ENCODE measurements around the gene MAGI1.
A peak's percentile ranks its signal among the peaks of the same experiment; 100 is the strongest.

Gene MAGI1

GRCh38 chr3:65915477-65915876 lies 123.2 kb downstream of the MAGI1 start:
- Histone ChIP-seq H3K79me2 (ENCODE audit: control insufficient read depth, insufficient read depth, low read length) (peaks cover 3% of the 10 kb centered on the region), H3K9ac (ENCODE audit: low read length) (no peak overlapping the region), H4K8ac (ENCODE audit: low read depth, low read length) (no peak overlapping the region), H3K79me1 (ENCODE audit: low read length) (peaks cover 2% of the 10 kb centered on the region), H3K56ac (ENCODE audit: low read length) (no peak overlapping the region), H2BK120ac (ENCODE audit: low read depth, low read length) (no peak overlapping the region), H3K4me2 (ENCODE audit: low read length) (no peak overlapping the region), H2BK5ac (ENCODE audit: low read length) (no peak overlapping the region), H3K4ac (ENCODE audit: low read depth, low read length) (no peak overlapping the region), H3K4me3 (ENCODE audit: low read length) (no peak overlapping the region), H2BK15ac (replicated peaks; ENCODE audit: low read depth) (no peak overlapping the region), H3K18ac (ENCODE audit: low read length) (no peak overlapping the region), H4K5ac (ENCODE audit: low read length) (no peak overlapping the region), H3K27me3 (ENCODE audit: insufficient read depth, low read length, poor library complexity) (no peaks in the 10 kb centered on the region), H3K36me3 (ENCODE audit: control insufficient read depth, insufficient read depth, low read length) (no peaks in the 10 kb centered on the region), H3K23ac (ENCODE audit: low read length) (no peak overlapping the region), H3K4me1 (ENCODE audit: control insufficient read depth, low read depth, low read length) (no peaks in the 10 kb centered on the region), H2AK5ac (ENCODE audit: low read length) (no peak overlapping the region), H3K27ac (ENCODE audit: low read depth, low read length) (no peak overlapping the region)
- WGBS (ENCODE audit: extremely low coverage, insufficient coverage, low lambda C conversion rate) = no CpG with 5 or more reads among the region's 2 CpGs
- DNase-seq = no peak

GRCh38 chr3:65914740-65915367 lies 123.9 kb downstream of the MAGI1 start:
- H3K23ac ChIP-seq (ENCODE audit: low read length) = no peak overlapping the region
- no peak overlapping the region for H2BK15ac ChIP-seq (replicated peaks; ENCODE audit: low read depth)
- no peaks in the 10 kb centered on the region for H3K27me3 ChIP-seq (ENCODE audit: insufficient read depth, low read length, poor library complexity)
- DNase-seq = peak; percentile 30
- no peak overlapping the region for H3K9ac ChIP-seq (ENCODE audit: low read length)
- no peak overlapping the region for H3K4ac ChIP-seq (ENCODE audit: low read depth, low read length)
- WGBS (ENCODE audit: extremely low coverage, insufficient coverage, low lambda C conversion rate) = no CpG with 5 or more reads among the region's 3 CpGs
- H3K56ac ChIP-seq (ENCODE audit: low read length) = no peak overlapping the region
- no peak overlapping the region for H2AK5ac ChIP-seq (ENCODE audit: low read length)
- H3K27ac ChIP-seq (ENCODE audit: low read depth, low read length) = no peak overlapping the region
- H3K79me1 ChIP-seq (ENCODE audit: low read length) = peaks cover 2% of the 10 kb centered on the region
- no peak overlapping the region for H4K8ac ChIP-seq (ENCODE audit: low read depth, low read length)
- no peak overlapping the region for H2BK5ac ChIP-seq (ENCODE audit: low read length)
- peaks cover 3% of the 10 kb centered on the region for H3K79me2 ChIP-seq (ENCODE audit: control insufficient read depth, insufficient read depth, low read length)
- H3K18ac ChIP-seq (ENCODE audit: low read length) = no peak overlapping the region
- no peak overlapping the region for H2BK120ac ChIP-seq (ENCODE audit: low read depth, low read length)
- H3K4me3 ChIP-seq (ENCODE audit: low read length) = no peak overlapping the region
- H4K5ac ChIP-seq (ENCODE audit: low read length) = no peak overlapping the region
- H3K36me3 ChIP-seq (ENCODE audit: control insufficient read depth, insufficient read depth, low read length) = no peaks in the 10 kb centered on the region
- no peak overlapping the region for H3K4me2 ChIP-seq (ENCODE audit: low read length)
- no peaks in the 10 kb centered on the region for H3K4me1 ChIP-seq (ENCODE audit: control insufficient read depth, low read depth, low read length)

- Histone ChIP-seq H3K18ac (ENCODE audit: low read length) (no peak overlapping the region), H3K23ac (ENCODE audit: low read length) (no peak overlapping the region), H2BK5ac (ENCODE audit: low read length) (no peak overlapping the region), H2BK120ac (ENCODE audit: low read depth, low read length) (no peak overlapping the region), H3K79me1 (ENCODE audit: low read length) (peaks cover 2% of the 10 kb centered on the region), H3K36me3 (ENCODE audit: control insufficient read depth, insufficient read depth, low read length) (no peaks in the 10 kb centered on the region), H2BK15ac (replicated peaks; ENCODE audit: low read depth) (no peak overlapping the region), H4K8ac (ENCODE audit: low read depth, low read length) (no peak overlapping the region), H3K79me2 (ENCODE audit: control insufficient read depth, insufficient read depth, low read length) (peaks cover 3% of the 10 kb centered on the region), H3K27ac (ENCODE audit: low read depth, low read length) (no peak overlapping the region), H3K56ac (ENCODE audit: low read length) (peak overlapping the region; percentile 4), H2AK5ac (ENCODE audit: low read length) (no peak overlapping the region), H3K27me3 (ENCODE audit: insufficient read depth, low read length, poor library complexity) (no peaks in the 10 kb centered on the region), H4K5ac (ENCODE audit: low read length) (no peak overlapping the region), H3K4me3 (ENCODE audit: low read length) (no peak overlapping the region), H3K4me2 (ENCODE audit: low read length) (no peak overlapping the region), H3K4ac (ENCODE audit: low read depth, low read length) (no peak overlapping the region), H3K4me1 (ENCODE audit: control insufficient read depth, low read depth, low read length) (no peaks in the 10 kb centered on the region), H3K9ac (ENCODE audit: low read length) (no peak overlapping the region)
- DNase-seq = peak; percentile 53
- no CpG with 5 or more reads among the region's 5 CpGs for WGBS (ENCODE audit: extremely low coverage, insufficient coverage, low lambda C conversion rate)
These were observed 124.5 kb downstream of the MAGI1 start for GRCh38 chr3:65914032-65914739.

- Histone ChIP-seq H2BK15ac (replicated peaks; ENCODE audit: low read depth) (no peak overlapping the region), H3K4me2 (ENCODE audit: low read length) (no peak overlapping the region), H4K5ac (ENCODE audit: low read length) (no peak overlapping the region), H3K79me1 (ENCODE audit: low read length) (peaks cover 2% of the 10 kb centered on the region), H3K4me3 (ENCODE audit: low read length) (no peak overlapping the region), H3K4ac (ENCODE audit: low read depth, low read length) (no peak overlapping the region), H3K79me2 (ENCODE audit: control insufficient read depth, insufficient read depth, low read length) (peaks cover 3% of the 10 kb centered on the region), H3K23ac (ENCODE audit: low read length) (no peak overlapping the region), H3K27me3 (ENCODE audit: insufficient read depth, low read length, poor library complexity) (no peaks in the 10 kb centered on the region), H3K36me3 (ENCODE audit: control insufficient read depth, insufficient read depth, low read length) (no peaks in the 10 kb centered on the region), H2BK5ac (ENCODE audit: low read length) (no peak overlapping the region), H3K27ac (ENCODE audit: low read depth, low read length) (no peak overlapping the region), H2AK5ac (ENCODE audit: low read length) (no peak overlapping the region), H3K9ac (ENCODE audit: low read length) (no peak overlapping the region), H2BK120ac (ENCODE audit: low read depth, low read length) (no peak overlapping the region), H3K56ac (ENCODE audit: low read length) (no peak overlapping the region), H3K4me1 (ENCODE audit: control insufficient read depth, low read depth, low read length) (peaks cover 1% of the 10 kb centered on the region), H4K8ac (ENCODE audit: low read depth, low read length) (no peak overlapping the region), H3K18ac (ENCODE audit: low read length) (no peak overlapping the region)
- DNase-seq = no peak
- WGBS (ENCODE audit: extremely low coverage, insufficient coverage, low lambda C conversion rate) = no CpG with 5 or more reads among the region's 1 CpG
These were observed 126.1 kb downstream of the MAGI1 start for GRCh38 chr3:65912647-65913046.

- Histone ChIP-seq H4K8ac (ENCODE audit: low read depth, low read length) (no peak overlapping the region), H2AK5ac (ENCODE audit: low read length) (no peak overlapping the region), H3K9ac (ENCODE audit: low read length) (no peak overlapping the region), H3K4me1 (ENCODE audit: control insufficient read depth, low read depth, low read length) (peaks cover 4% of the 10 kb centered on the region), H3K23ac (ENCODE audit: low read length) (no peak overlapping the region), H3K79me1 (ENCODE audit: low read length) (no peaks in the 10 kb centered on the region), H2BK120ac (ENCODE audit: low read depth, low read length) (no peak overlapping the region), H3K4me3 (ENCODE audit: low read length) (no peak overlapping the region), H4K5ac (ENCODE audit: low read length) (no peak overlapping the region), H3K27me3 (ENCODE audit: insufficient read depth, low read length, poor library complexity) (no peaks in the 10 kb centered on the region), H3K4ac (ENCODE audit: low read depth, low read length) (no peak overlapping the region), H3K18ac (ENCODE audit: low read length) (no peak overlapping the region), H3K4me2 (ENCODE audit: low read length) (no peak overlapping the region), H3K27ac (ENCODE audit: low read depth, low read length) (no peak overlapping the region), H3K36me3 (ENCODE audit: control insufficient read depth, insufficient read depth, low read length) (no peaks in the 10 kb centered on the region), H3K79me2 (ENCODE audit: control insufficient read depth, insufficient read depth, low read length) (peaks cover 9% of the 10 kb centered on the region), H2BK5ac (ENCODE audit: low read length) (no peak overlapping the region), H2BK15ac (replicated peaks; ENCODE audit: low read depth) (no peak overlapping the region), H3K56ac (ENCODE audit: low read length) (no peak overlapping the region)
- DNase-seq = no peak
- WGBS (ENCODE audit: extremely low coverage, insufficient coverage, low lambda C conversion rate) = no CpG with 5 or more reads among the region's 4 CpGs
These were observed 130.1 kb downstream of the MAGI1 start for GRCh38 chr3:65908588-65908987.

Data from mesendoderm (in vitro differentiated cells).